Common myeloid progenitor, CD34-positive (primary cell): Measurements from ENCODE around the gene ABCA4.

Source experiments
- CTCF ChIA-PET: fragments of 350-600 bp; sonication (Branson Sonifier 250); formaldehyde crosslinking; loops from one replicate; lab custom pipeline; 2021; ENCODE audit warnings: antibody characterized with exemption; lab: Charles Lee
- POLR2A ChIA-PET: fragments of 350-600 bp; sonication (Branson Sonifier 250); formaldehyde crosslinking; loops from one replicate; lab custom pipeline; 2021; ENCODE audit warnings: antibody characterized with exemption; lab: Charles Lee
- DNase-seq, 3 donors: peaks; one replicate each; pipeline versions ENCODE4 v3.0.0 to v3.0.0-alpha.2; 2013
- H3K27ac ChIP-seq, 2 experiments: 1 replicate in 1 of 2; 2 replicates in 1 of 2; pipeline ENCODE4 v1.7.0; 2013; ENCODE audit warnings: inconsistent platforms in 2 of 2, low read length in 2 of 2, mild to moderate bottlenecking in 2 of 2, low read depth in 1 of 2, moderate library complexity in 1 of 2; ENCODE audit not compliant: severe bottlenecking in 2 of 2, insufficient read depth in 1 of 2, poor library complexity in 1 of 2
- H3K27me3 ChIP-seq, 5 experiments: replicated peaks in 2 of 5; 1 replicate in 3 of 5; 2 replicates in 2 of 5; pipeline versions ENCODE4 v1.6.1 to v1.7.0; 2013; ENCODE audit warnings: low read length in 4 of 5, mild to moderate bottlenecking in 2 of 5, moderate library complexity in 2 of 5, inconsistent platforms in 1 of 5; ENCODE audit not compliant: insufficient read depth in 5 of 5, control insufficient read depth in 4 of 5
- H3K36me3 ChIP-seq, 4 experiments: 1 replicate in 2 of 4; 2 replicates in 2 of 4; pipeline versions ENCODE4 v1.6.1 to v1.7.0; 2013; ENCODE audit warnings: low read length in 3 of 4, control low read depth in 1 of 4, mild to moderate bottlenecking in 1 of 4; ENCODE audit not compliant: control insufficient read depth in 4 of 4, insufficient read depth in 4 of 4
- H3K4me1 ChIP-seq, 4 experiments: 1 replicate in 3 of 4; 2 replicates in 1 of 4; pipeline versions ENCODE4 v1.6.1 to v1.7.1; 2013; ENCODE audit warnings: low read length in 3 of 4, mild to moderate bottlenecking in 3 of 4, control low read depth in 1 of 4, inconsistent platforms in 1 of 4, moderate library complexity in 1 of 4; ENCODE audit not compliant: control insufficient read depth in 4 of 4, insufficient read depth in 4 of 4; ENCODE audit errors: control extremely low read depth in 1 of 4
- H3K4me3 ChIP-seq, 7 experiments: 1 replicate in 4 of 7; 2 replicates in 3 of 7; pipeline versions ENCODE4 v1.5.1 to v1.7.0; 2013; ENCODE audit warnings: mild to moderate bottlenecking in 7 of 7, low read length in 6 of 7, moderate library complexity in 6 of 7, inconsistent platforms in 2 of 7, low read depth in 2 of 7, control low read depth in 1 of 7; ENCODE audit not compliant: insufficient read depth in 4 of 7, control insufficient read depth in 1 of 7; ENCODE audit errors: extremely low read depth in 1 of 7
- H3K9me3 ChIP-seq, 5 experiments: 1 replicate in 4 of 5; 2 replicates in 1 of 5; pipeline versions ENCODE4 v1.6.1 to v1.7.1; 2013; ENCODE audit warnings: low read length in 4 of 5, mild to moderate bottlenecking in 2 of 5, inconsistent platforms in 1 of 5, low read depth in 1 of 5, moderate library complexity in 1 of 5; ENCODE audit not compliant: control insufficient read depth in 4 of 5, insufficient read depth in 2 of 5; ENCODE audit errors: control extremely low read depth in 1 of 5
- WGBS: methylation state at CpG from one replicate; pipeline ENCODE4 v1.1.5; 2013; ENCODE audit not compliant: insufficient coverage; 5-methylcytosine and 5-hydroxymethylcytosine counted together

ABCA4 gene

GRCh38 chr1:94106716-94107115 is 14.2 kb downstream of the ABCA4 start:
- POLR2A ChIA-PET = no interaction called here
- H3K4me3 ChIP-seq = no peak overlapping the region

GRCh38 chr1:94105957-94106529 is 14.9 kb downstream of the ABCA4 start:
- POLR2A ChIA-PET = no interaction called here

More at GRCh38 chr1:94106716-94107115, 14.2 kb downstream of the ABCA4 start:
- Histone ChIP-seq H3K27me3 (peaks cover 0 to 59% (median 45%) of the 10 kb centered on the region in 5 experiments), H3K4me1 (peaks cover 0 to 37% (median 25%) of the 10 kb centered on the region in 4 experiments), H3K27ac (no peak overlapping the region), H3K9me3 (no peaks in the 10 kb centered on the region), H3K36me3 (no peaks in the 10 kb centered on the region)
- WGBS = 96% methylated on average over 5 of the region's 8 CpGs
- no peak for DNase-seq
- CTCF ChIA-PET = interaction anchor here (0.9 to 7.5 kb wide), 2 partner anchors 12 to 46 kb away, joined by 3 to 68 read pairs; no protein-coding TSS in a partner anchor

DNA sequence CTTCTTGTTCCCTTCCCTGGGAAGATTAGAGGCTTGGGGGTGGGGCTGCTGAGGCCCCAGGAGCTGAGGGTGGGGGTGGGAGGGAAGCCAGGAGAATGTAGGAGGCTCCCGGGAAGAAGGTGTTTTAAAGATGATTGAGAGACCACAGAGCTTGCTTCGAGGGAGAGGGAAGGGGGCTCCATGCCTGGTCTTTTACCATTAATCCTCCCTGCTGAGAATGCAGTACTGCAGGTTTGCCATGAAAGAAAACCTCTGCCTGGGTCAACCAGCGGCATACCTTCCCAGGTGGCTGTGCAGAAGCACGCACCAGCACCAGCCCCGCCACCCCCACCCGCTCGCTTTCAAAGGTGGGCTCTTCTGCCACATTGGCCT is 15.4 kb downstream of the ABCA4 start:
- Histone ChIP-seq H3K27me3 (peaks cover 0 to 71% (median 48%) of the 10 kb centered on the region in 5 experiments), H3K4me1 (peaks cover 0 to 28% (median 20%) of the 10 kb centered on the region in 4 experiments), H3K9me3 (no peaks in the 10 kb centered on the region), H3K36me3 (no peaks in the 10 kb centered on the region), H3K4me3 (no peak overlapping the region), H3K27ac (no peak overlapping the region)
- POLR2A ChIA-PET = no interaction called here
- WGBS = 58% methylated on average over 6 of the region's 7 CpGs
- CTCF ChIA-PET = interaction anchor here (1.1 to 7.5 kb wide), 2 partner anchors 11 to 44 kb away, joined by 3 to 68 read pairs; no protein-coding TSS in a partner anchor
- DNase-seq = no peak

More at GRCh38 chr1:94105957-94106529, 14.9 kb downstream of the ABCA4 start:
- no peak overlapping the region for H3K4me3 ChIP-seq
- H3K36me3 ChIP-seq = no peaks in the 10 kb centered on the region
- peaks cover 0 to 66% (median 46%) of the 10 kb centered on the region in 5 experiments for H3K27me3 ChIP-seq
- no peaks in the 10 kb centered on the region for H3K9me3 ChIP-seq
- WGBS = 28% methylated on average over 7 of the region's 9 CpGs
- H3K4me1 ChIP-seq = peaks cover 0 to 33% (median 24%) of the 10 kb centered on the region in 4 experiments
- no peak overlapping the region for H3K27ac ChIP-seq
- DNase-seq = peak in 2 of 3 donors; percentile 82 to 84
- CTCF ChIA-PET = interaction anchor here (7.5 kb wide), 1 partner anchor 45 kb away, joined by 68 read pairs; no protein-coding TSS in a partner anchor

GRCh38 chr1:94104776-94105580 is 16.0 kb downstream of the ABCA4 start:
- Histone ChIP-seq H3K4me1 (peaks cover 0 to 22% (median 14%) of the 10 kb centered on the region in 4 experiments), H3K4me3 (no peak overlapping the region), H3K36me3 (no peaks in the 10 kb centered on the region), H3K27me3 (peaks cover 0 to 76% (median 48%) of the 10 kb centered on the region in 5 experiments), H3K27ac (no peak overlapping the region), H3K9me3 (no peaks in the 10 kb centered on the region)
- CTCF ChIA-PET = interaction anchor here (1.1 to 7.5 kb wide), 3 partner anchors 10 to 228 kb away, joined by 3 to 68 read pairs (median 10); no protein-coding TSS in a partner anchor
- DNase-seq = no peak
- 78% methylated on average over 5 of the region's 10 CpGs for WGBS
- POLR2A ChIA-PET = no interaction called here

DNA sequence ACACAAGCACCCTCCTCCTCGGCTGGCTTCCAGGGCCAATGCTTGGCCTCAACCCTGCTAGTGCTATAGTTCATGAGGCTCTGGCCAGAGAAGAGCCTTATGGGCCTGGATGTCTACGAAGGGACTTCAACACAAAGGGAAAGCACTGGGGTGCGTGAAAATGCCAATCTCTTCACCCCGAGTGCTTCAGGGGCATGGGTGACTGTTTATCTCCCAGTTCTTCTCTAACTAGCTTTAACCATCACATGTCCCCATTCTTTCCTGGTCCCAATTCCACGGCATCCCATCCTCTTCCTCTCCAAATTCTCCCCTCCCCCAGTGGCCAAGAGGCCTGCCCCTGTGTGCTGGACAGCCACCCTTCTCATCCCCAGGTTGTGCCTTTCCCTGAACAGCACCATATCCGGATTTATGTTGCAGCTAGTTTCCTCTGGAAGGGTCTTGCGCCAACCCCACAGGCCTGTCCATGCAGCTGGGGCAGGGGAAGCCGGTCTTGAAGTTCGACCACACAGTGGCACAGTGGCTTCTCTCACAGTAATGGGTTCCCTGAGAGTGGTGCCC is 16.7 kb downstream of the ABCA4 start:
- 86% methylated on average over 9 of the region's 9 CpGs for WGBS
- Histone ChIP-seq H3K4me1 (peaks cover 0 to 14% (median 6%) of the 10 kb centered on the region in 4 experiments), H3K36me3 (no peaks in the 10 kb centered on the region), H3K4me3 (no peak overlapping the region), H3K27me3 (peaks cover 0 to 80% (median 48%) of the 10 kb centered on the region in 5 experiments), H3K9me3 (no peaks in the 10 kb centered on the region), H3K27ac (no peak overlapping the region)
- CTCF ChIA-PET = interaction anchor here (0.8 to 7.5 kb wide), 4 partner anchors 9 to 229 kb away, joined by 3 to 68 read pairs (median 6); no protein-coding TSS in a partner anchor
- POLR2A ChIA-PET = no interaction called here
- DNase-seq = no peak

GRCh38 chr1:94103608-94104007 is 17.3 kb downstream of the ABCA4 start:
- no peaks in the 10 kb centered on the region for H3K36me3 ChIP-seq
- ChIA-PET CTCF (interaction anchor here (0.8 to 7.5 kb wide), 3 partner anchors 36 to 230 kb away, joined by 3 to 68 read pairs (median 10); no protein-coding TSS in a partner anchor), POLR2A (no interaction called here)
- H3K9me3 ChIP-seq = no peaks in the 10 kb centered on the region
- H3K4me3 ChIP-seq = no peak overlapping the region
- H3K4me1 ChIP-seq = peaks cover 0 to 11% (median 5%) of the 10 kb centered on the region in 4 experiments
- 100% methylated on average over 4 of the region's 4 CpGs for WGBS
- DNase-seq = no peak
- no peak overlapping the region for H3K27ac ChIP-seq
- peaks cover 0 to 80% (median 51%) of the 10 kb centered on the region in 5 experiments for H3K27me3 ChIP-seq
